Measurements from ENCODE around the gene BCL6.

Gene BCL6

DNA sequence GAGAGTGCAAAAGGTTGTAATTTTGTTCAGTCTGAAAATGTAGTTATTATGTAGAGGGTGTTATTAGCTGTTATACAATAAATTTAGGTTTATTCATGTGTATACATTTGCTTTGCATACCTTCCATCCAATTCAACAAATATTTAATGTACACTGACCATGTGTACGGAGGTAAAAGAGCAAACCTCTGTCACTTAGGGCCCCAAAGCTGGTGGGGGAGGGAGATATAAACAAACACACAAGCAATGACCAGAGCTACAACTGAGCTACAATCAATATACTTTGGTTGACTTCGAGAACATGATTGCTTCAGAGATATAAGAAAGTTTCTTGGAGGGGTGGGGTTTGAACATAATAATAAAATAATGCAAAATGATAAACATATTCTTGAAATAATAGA lies 17.5 kb upstream of the BCL6 start:
- DNase-seq (ENCODE audit: low read depth, low spot score) = no peak

DNA sequence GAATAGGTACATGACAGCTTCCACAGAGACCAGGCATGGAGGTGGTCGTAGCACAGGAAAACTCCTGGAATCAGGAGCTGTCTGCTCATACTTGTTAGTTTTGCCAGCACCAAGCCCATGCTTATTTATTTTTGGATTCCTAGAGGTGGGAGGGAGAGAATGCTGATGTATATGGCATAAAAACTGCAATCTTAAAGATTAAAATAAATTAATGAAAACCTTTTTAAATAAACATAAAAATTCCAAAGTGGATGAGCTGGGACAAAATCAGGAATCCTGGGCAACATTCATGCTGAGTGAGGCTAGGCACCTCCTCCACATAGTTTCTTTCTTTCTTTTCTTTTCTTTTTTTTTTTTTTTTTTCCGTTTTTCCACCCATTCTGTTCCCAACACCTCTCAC lies 14.3 kb upstream of the BCL6 start:
- no peak for DNase-seq (ENCODE audit: low read depth, low spot score)

DNA sequence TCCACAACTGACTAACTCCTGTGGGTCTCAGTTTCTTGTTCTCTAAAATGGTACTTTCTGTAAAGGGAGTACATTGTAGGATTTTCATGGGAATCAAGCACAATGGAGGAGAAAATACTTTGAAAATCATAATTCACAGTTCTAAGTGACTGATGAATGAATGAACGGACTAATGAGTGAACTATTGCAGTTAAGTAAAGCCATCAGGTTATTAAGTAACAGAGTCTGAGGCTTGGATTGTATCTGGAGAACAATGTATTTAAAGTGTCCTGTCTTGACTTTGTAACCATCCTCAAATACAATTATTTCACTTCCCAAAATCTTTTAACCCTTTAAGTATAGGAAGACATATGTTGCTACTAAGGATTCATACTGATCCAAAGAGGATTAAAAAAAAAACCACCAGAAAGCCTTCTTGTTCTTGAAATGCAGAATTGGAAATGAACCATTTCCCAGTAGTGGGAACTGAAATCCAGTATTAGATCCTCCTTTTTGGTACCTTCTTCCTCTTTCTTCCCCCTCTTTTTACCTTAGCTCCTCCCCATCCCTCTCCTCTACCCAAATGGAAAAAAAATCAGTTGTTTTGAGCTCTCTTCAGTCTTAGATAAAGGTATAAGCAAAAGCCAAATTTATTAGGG lies 13.2 kb upstream of the BCL6 start:
- DNase-seq (ENCODE audit: low read depth, low spot score) = no peak

- DNase-seq (ENCODE audit: low read depth, low spot score) = no peak
Observed at GRCh38 chr3:187753516-187753915, 8.2 kb upstream of the BCL6 start.

- DNase-seq (ENCODE audit: low read depth, low spot score) = no peak
Observed at GRCh38 chr3:187750513-187751123, 5.3 kb upstream of the BCL6 start.

DNA sequence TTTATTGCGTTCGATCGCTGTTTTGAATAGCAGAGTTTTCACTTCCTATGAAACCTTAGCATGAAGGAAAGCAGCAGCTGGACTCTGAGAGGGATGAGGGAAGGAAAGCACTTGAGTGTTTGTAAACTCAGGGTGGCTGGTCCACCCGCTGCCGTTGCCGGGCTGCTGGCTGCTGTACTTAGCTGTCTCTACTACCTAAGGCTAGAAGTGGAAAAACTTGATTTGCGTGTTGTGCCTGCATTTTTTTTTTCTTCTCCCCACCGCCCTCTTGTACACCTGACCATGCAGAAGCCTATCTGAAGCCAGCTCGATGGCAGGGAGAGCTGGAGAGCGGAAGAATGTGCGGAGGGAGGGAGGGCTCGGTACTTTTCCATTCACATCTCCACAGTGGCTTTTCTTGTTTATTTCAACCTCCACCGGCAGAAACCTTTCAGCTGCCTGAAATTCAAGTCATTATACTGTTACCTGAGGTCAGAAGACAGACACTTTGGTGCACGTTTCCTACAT lies 4.8 kb upstream of the BCL6 start:
- peak; percentile 59 for DNase-seq (ENCODE audit: low read depth, low spot score)

DNA sequence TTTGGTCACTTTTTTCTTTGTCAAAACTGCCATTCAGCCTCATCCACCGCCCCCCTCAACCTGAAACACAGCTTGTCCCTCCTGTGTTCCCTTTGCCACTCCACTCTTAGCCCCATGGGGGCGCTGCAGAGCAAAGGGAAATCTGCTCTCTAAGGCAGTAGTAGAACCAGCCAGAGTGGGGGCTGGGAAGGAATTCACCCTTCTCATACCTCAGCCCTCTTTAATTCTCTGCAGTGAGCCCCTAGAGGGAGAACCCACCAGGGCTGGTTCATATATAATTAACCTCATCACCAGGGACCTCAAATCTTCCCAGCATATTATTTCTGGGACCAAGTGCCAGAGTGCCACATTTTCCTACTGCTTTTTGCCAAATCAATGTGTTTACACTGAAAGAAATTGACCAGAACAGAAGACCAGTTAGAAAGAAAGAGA lies 2.8 kb upstream of the BCL6 start:
- DNase-seq (ENCODE audit: low read depth, low spot score) = peak; percentile 95

DNA sequence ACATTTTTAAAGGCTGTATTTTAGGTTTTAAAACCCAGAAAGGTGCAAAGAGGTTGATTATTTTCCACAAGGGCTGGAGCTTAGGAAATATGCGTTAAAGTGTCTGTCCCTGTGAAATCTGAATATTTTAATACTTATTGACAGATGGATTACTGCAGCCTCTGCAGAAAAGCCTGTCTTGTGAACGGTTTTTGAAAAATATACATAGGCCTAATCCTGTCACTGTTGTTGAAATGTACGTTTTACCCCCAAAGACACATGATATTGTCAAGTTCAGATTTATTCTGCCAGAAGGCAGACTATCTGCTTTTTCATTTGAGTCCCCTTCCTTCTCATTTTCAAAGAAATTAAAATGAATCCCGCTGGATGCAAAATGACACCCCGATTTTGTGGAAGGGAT lies 2.2 kb upstream of the BCL6 start:
- DNase-seq (ENCODE audit: low read depth, low spot score) = no peak

DNA sequence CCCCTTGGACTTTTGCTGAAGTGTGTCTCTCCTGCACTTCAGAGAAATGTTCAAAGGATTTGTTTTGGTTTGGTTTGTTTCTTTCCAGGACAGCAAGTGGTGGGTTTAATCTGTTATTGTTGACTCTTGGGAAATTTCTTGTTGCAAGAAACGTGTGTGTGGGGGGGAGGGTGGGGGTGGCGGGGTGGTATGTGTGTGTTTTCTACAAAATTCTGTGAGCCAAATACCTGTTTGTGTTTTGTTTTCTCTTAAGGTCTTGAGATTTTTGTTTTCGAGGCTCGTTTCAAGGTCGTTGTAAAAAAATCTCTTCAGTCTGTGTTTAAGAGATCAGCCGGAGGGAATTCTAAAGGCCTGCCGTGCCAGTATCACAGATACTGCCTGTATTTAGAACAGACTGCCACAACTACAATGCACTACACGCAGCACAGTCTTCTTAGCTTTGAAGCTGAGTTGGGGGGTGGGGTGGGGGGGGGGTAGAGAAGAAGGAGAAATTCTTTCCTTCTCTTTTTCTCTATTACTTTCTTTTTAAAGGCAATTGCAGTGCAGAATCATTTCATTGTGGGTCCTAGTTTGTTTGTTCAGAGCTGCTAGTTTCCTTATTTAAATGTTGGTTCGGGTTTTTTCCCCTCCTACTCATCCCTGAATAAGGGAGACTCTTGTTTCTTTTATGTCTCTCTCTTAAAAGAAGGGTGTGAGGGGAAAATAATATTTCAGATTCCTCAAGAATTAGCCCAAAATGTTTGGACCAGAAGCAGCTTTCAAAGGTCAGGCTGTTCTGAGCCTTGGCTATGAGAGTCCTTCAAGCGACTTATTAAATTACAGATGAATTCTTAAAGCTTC lies 1.4 kb upstream of the BCL6 start:
- peak; percentile 60 for DNase-seq (ENCODE audit: low read depth, low spot score)

GRCh38 chr3:187746059-187746441 lies 782 bp upstream of the BCL6 start:
- DNase-seq (ENCODE audit: low read depth, low spot score) = no peak

DNA sequence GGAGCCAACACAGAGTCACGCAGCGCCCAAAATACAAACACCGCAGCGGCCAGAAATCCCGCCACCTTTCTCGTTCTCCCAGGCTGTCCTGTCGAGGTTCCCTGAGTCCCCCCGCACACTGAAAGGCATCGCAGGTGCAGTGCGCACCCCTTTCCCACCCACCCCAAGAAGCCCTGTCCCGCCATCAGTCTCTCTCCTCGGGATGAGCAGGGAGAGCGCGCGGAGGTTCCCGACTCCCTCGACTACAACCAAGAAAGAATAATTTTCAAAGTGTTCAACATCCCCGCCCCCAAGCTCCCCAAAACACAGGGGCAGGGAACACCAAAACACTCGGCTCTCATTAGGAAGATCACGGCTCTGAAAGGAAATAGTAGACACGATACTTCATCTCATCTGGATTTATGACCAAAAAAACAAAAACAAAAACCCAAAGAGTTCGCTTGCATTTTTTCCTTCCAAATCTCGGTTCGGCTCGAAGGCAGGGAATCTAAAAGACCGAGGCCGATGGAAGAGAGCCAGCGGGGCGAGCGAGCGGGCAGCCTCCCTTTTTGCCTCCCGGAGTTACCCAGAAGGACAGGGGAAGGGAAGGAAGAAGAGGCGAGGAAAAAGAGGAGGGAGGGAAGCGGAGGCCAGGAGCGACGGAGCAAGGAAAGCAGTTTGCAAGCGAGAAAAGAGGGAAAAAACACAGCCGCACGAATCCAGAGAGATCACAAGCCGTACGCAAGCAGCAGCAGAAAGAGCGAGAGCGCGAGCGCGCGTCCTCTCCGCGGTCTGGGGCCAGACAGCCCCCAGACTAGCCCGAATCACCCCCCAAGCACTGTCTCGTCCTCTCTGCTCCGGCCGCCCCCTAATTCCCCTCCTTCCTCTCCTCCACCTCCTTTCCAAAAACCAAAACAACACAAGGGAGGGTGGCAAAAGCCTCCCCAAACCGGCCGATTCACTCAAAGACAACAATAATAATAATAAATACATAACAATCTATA lies 808 bp downstream of the BCL6 start:
- DNase-seq (ENCODE audit: low read depth, low spot score) = peak; percentile 72

DNA sequence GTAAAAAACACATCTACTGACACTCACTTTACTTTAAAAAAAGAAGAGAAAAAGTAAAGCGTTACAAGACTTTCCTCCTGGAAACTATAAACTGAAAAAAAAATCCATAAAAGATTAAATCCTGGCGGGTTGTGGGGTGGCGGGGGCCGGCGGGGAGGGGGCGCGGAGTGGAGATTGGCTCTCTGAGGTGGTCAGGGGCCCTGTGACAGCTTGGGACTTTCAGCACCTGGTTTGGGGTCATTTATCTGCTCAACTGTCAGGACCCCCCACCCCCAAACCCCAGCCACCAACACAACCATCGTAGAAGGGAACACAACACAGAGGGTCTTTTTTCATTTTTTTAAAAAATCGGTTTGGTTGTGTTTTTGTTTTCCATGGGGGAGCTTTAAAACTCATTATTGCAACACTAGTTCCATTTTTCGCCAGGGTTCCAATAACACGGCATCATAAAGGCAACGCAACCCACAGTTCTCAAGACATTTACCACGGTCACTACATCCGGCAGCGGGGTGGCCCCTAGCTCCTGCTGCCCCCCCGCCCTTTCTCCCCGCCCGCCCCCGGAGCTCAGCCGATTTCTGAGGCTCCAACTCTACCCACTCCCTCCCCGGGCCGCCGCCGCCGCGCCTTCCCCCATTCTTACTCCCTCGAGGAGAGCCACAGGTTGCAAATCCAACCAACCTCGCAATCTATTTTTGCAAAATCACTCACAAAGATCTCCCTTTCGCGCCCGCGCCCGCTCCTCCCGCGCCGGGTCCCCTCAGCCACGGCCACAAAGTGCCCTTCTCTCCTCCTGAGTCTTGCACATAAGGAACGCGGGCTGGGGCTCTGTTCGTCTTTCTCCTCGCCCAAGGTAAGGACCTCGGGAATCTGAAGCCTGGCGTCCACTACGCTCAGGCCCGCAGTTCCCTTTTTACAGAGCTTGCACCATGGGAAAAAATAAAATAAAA lies 1.8 kb downstream of the BCL6 start:
- DNase-seq (ENCODE audit: low read depth, low spot score) = peak; percentile 75

- peak; percentile 41 for DNase-seq (ENCODE audit: low read depth, low spot score)
Observed at GRCh38 chr3:187742351-187743171, 2.7 kb downstream of the BCL6 start.

- DNase-seq (ENCODE audit: low read depth, low spot score) = peak; percentile 84
Observed at GRCh38 chr3:187741403-187742350, 3.6 kb downstream of the BCL6 start.

- peak; percentile 83 for DNase-seq (ENCODE audit: low read depth, low spot score)
Observed at GRCh38 chr3:187740421-187741399, 4.6 kb downstream of the BCL6 start.

DNA sequence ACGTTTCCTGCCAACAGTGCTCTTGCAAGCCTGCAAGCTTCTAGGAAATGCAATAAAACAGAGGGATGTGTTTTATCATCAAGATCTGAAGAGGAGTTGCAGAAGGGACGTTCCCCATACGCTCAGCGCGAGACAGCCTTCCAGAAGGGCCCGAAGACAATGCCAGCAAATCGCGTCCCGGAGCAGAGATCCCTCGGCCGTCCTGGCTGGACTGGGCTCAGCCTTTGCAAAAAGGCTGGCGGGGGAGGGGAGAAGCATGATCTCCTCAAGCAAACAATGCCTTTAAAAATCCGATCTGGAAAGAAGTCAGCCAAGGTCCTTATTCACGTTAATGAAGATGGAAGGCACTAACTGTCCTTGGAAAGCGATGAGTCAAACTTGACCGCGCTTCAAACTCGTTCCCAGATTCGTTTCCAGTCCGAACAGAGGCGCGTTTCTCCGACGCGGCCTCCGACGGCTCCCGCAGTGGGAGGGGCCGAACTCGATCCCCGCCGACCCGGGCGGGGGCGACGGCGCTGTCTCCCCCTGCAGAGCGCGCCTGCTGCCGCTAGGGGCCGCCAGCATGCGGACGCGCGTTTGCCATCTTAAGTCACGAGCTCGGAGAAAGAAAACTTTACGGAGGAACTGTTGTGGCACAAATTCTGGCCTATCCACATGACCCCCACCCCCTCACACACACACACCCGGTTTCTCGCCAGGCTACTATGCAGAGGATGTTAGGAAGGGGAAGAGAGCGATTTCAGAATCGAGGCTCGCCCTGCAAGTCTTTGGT lies 5.5 kb downstream of the BCL6 start:
- peak; percentile 96 for DNase-seq (ENCODE audit: low read depth, low spot score)

All from astrocyte of the hippocampus (primary cell).